ENCODE results near the gene TNKS1BP1.

TNKS1BP1 gene

DNA sequence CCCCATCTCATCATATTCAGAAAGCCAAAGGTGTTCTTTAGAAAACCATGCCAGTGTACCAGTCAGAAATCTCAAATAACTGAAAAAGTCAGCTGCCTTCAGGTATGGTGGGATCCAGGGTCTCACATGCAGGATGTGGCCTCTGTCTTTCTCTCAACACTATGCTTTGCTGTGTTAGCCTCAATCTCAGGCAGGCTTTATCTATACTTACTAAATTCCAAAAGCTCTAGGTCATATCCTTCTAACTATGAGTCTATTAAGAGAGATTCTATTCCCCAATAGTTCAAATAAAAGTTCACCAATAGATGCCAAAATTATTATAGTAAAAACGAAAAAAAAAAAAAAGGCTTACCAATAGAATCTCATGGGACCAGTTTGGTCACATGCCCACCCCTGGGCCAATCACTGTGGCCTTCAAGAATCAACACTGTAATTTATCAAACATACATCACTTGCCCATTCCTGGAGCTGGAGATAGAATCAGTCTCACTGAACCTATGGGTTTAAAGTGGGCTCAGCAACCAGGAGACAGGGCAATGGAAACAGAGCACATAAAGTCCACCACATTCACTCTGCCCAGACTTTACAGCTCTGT lies 49.8 kb downstream of the TNKS1BP1 start:
- ChIA-PET CTCF (interaction anchor here (4.9 kb wide), 1 partner anchor 25 kb away, joined by 18 read pairs; no protein-coding TSS in a partner anchor), POLR2A (no interaction called here)
- no peak for DNase-seq (ENCODE audit: extremely low spot score)
- TF ChIP-seq, protein P1, sequence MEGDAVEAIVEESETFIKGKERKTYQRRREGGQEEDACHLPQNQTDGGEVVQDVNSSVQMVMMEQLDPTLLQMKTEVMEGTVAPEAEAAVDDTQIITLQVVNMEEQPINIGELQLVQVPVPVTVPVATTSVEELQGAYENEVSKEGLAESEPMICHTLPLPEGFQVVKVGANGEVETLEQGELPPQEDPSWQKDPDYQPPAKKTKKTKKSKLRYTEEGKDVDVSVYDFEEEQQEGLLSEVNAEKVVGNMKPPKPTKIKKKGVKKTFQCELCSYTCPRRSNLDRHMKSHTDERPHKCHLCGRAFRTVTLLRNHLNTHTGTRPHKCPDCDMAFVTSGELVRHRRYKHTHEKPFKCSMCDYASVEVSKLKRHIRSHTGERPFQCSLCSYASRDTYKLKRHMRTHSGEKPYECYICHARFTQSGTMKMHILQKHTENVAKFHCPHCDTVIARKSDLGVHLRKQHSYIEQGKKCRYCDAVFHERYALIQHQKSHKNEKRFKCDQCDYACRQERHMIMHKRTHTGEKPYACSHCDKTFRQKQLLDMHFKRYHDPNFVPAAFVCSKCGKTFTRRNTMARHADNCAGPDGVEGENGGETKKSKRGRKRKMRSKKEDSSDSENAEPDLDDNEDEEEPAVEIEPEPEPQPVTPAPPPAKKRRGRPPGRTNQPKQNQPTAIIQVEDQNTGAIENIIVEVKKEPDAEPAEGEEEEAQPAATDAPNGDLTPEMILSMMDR (IDR thresholded peaks at IDR 0.05; ENCODE audit: control extremely low read depth, extremely low read depth, low read depth, missing control alignments): no peak

DNA sequence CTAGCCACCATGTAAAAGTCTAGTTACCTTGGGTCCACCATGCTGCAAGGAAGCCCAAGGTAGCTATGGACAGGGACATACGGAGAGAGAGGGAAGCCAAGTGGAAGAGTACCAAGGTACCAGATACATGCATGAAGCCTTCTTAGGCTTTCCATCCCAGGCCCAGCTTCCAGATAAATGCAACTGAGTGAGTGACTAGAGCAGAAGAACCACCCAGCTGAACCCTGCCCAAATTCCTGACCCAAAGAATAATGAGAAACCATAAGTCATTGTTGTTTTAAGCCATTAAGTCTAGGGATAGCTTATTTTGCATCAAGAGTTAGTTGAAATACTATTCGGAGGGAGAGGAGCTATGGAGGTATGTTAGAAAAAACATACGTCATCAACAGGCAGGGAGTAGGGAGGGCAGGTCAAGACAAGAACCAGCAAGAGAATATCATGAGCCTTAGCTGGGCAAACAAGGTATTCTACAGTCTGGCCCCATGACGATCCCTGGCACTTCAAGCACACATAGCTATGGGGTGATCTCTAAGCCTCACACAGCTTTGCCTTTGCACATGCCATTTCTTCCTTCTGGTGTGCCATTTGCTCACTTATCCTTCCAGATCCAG lies 51.2 kb downstream of the TNKS1BP1 start:
- TF ChIP-seq, protein P1 (IDR thresholded peaks at IDR 0.05; ENCODE audit: control extremely low read depth, extremely low read depth, low read depth, missing control alignments): no peak
- POLR2A ChIA-PET: no interaction called here
- DNase-seq (ENCODE audit: extremely low spot score): no peak
- CTCF ChIA-PET: interaction anchor here (1.4 to 4.9 kb wide), 2 partner anchors 24 to 56 kb away, joined by 3 to 18 read pairs; no protein-coding TSS in a partner anchor

DNA sequence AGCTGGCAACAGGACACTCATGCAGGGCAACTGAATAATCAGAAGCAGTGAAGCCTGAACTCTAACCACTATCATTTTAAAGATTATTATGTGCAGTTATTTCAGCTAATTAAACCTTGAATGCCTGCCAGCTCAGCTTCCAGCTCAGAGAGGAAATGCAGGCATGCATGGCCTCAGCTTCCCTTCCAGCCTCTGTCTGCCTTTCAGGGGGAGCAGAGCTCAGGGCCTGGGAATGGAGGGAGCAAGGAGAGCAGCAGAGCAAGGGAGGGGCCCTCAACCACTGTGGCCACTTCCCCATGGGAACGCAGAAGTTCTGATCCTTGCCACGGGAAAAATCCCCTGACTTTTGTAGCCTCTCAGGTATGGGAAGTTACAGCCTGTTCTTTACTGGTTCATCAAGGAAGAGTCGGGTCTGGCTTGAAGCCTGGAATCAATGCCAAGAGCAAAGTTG lies 55.2 kb downstream of the TNKS1BP1 start:
- ChIA-PET CTCF (interaction anchor here (1.1 to 1.7 kb wide), 4 partner anchors 10 to 429 kb away, joined by 3 to 5 read pairs (median 4); no protein-coding TSS in a partner anchor), POLR2A (no interaction called here)
- no peak for DNase-seq (ENCODE audit: extremely low spot score)
- TF ChIP-seq, protein P1 (IDR thresholded peaks at IDR 0.05; ENCODE audit: control extremely low read depth, extremely low read depth, low read depth, missing control alignments): no peak

DNA sequence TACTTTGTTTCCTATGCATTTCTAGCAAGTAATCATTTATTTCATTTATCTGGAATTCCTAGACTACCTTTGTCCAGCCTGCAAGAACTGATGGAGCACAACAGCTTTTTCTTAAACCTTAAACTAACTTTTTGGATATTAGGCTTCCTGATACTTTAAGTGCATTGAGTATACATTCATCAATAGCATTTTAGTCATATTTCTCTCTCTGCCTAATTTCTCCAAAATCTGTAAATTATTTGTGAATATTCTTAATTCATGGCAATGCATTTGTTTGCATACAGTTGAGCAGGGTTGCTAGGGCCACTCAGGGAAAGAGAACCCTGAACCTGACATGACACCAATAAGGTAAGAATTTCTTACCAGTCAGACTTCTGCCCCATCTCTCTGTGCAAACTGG lies 58.6 kb downstream of the TNKS1BP1 start:
- TF ChIP-seq, protein P1 (IDR thresholded peaks at IDR 0.05; ENCODE audit: control extremely low read depth, extremely low read depth, low read depth, missing control alignments): no peak
- ChIA-PET POLR2A (no interaction called here), CTCF (interaction anchor here (2.3 kb wide), 1 partner anchor 16 kb away, joined by 5 read pairs; no protein-coding TSS in a partner anchor)
- DNase-seq (ENCODE audit: extremely low spot score): no peak

DNA sequence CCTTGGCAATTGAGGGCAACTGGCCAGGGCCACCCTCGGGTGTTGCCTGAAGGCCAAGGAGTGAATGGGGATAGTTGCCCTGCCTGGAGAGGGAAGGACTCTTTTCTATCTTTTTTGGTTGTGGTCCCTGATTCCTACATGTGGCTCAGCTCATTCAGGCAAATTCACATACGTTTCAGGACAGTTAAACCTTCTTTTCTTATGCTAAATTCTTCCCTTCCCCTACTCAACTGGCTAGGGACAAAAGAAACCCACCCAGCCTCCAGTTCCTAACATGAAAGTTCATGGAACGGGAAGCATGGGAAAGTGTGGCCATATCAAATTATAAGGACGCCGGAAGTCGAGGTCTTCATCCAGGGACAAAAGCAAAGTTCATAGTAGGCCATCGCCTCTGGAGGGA lies 61.4 kb downstream of the TNKS1BP1 start:
- TF ChIP-seq, protein P1 (IDR thresholded peaks at IDR 0.05; ENCODE audit: control extremely low read depth, extremely low read depth, low read depth, missing control alignments): no peak
- POLR2A ChIA-PET: no interaction called here
- CTCF ChIA-PET: interaction anchor here (3.0 to 6.2 kb wide), 2 partner anchors 13 to 14 kb away, joined by 8 to 26 read pairs; no protein-coding TSS in a partner anchor
- no peak for DNase-seq (ENCODE audit: extremely low spot score)

DNA sequence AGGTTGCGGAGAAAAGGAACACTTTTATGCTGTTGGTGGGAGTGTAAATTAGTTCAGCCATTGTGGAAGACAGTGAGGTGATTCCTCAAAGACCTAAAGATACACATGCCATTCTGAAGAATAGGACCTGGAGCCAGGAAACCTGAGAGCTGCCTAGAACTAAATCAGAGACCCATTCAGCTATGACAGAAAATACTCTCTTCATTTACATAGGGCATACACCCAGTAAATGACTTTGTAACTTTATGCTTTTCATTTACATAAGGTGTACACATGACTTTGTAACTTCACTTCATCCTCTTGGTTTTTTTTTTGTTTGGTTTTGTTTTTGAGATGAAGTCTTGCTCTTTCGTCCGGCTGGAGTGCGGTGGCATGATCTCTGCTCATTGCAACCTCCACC lies 62.6 kb downstream of the TNKS1BP1 start:
- no peak for DNase-seq (ENCODE audit: extremely low spot score)
- POLR2A ChIA-PET: no interaction called here
- CTCF ChIA-PET: interaction anchor here (1.0 to 6.2 kb wide), 2 partner anchors 12 to 50 kb away, joined by 3 to 26 read pairs; no protein-coding TSS in a partner anchor
- TF ChIP-seq, protein P1 (IDR thresholded peaks at IDR 0.05; ENCODE audit: control extremely low read depth, extremely low read depth, low read depth, missing control alignments): no peak
